GM12872 (cell line): ENCODE measurements around the gene CEP83.

Source experiments
- TF ChIP-seq, protein P1 (sequence below): IDR thresholded peaks from 3 replicates; pipeline ENCODE4 v1.5.1; 2011; ENCODE audit warnings: low read depth, mild to moderate bottlenecking, low read length, moderate library complexity; ENCODE audit not compliant: insufficient read depth

The CEP83 gene

DNA sequence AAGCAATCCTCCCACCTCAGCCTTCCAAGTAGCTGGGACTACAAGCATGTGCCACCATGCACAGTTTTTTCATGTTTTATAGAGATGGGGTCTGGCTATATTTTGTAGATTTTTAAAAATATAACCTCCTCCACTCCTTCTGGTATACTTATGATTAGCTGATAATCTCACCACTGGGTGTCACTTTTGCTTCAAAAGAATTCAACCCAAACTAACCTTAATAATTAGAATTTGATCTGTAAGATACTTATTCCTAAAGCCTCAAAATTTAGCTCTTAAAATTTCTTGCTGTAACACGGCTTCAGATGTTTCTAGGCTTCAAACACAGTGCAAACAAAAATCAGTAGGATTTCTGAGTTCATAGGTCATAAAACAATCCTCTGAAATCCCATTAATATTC, 130.3 kb downstream of the CEP83 start:
- TF ChIP-seq, protein P1, sequence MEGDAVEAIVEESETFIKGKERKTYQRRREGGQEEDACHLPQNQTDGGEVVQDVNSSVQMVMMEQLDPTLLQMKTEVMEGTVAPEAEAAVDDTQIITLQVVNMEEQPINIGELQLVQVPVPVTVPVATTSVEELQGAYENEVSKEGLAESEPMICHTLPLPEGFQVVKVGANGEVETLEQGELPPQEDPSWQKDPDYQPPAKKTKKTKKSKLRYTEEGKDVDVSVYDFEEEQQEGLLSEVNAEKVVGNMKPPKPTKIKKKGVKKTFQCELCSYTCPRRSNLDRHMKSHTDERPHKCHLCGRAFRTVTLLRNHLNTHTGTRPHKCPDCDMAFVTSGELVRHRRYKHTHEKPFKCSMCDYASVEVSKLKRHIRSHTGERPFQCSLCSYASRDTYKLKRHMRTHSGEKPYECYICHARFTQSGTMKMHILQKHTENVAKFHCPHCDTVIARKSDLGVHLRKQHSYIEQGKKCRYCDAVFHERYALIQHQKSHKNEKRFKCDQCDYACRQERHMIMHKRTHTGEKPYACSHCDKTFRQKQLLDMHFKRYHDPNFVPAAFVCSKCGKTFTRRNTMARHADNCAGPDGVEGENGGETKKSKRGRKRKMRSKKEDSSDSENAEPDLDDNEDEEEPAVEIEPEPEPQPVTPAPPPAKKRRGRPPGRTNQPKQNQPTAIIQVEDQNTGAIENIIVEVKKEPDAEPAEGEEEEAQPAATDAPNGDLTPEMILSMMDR, result no peak

DNA sequence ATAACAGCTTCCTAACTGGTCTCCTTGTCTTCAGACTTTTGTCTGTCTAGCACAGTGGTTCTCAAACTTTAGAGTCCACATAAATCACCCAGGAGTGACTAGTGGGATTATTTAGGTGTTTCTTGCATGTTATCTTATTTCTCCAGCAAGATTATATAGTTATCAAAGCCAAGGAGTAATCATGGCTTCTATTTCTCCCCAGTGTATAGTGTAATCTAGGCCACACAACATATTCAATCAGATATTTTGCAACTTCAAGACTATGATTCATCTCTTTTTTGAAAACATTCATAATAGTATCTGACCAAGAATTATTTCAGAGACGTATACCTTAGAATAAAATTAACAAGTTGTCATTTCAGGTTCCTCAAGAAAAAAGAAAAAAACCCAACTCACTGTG, 131.9 kb downstream of the CEP83 start:
- TF ChIP-seq, protein P1, result no peak

DNA sequence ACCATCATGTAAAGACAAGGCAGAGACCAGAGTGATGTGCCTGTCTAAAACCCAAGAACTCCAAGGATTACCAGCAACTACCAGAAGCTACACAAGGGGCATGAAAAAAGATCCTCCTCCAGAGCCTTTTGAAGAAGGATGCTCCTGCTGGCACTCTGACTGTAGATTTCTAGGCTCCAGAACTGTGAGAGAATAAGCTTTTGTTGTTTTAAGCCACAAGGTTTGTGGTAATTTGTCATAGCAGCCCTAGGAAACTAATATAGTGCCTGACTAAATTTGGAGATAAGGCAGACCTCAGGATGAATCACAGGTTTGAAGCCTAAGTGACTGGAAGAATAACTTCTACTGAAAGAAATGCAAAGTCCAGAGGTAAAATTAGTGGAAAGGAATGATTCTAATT, 132.9 kb downstream of the CEP83 start:
- TF ChIP-seq, protein P1, result no peak

DNA sequence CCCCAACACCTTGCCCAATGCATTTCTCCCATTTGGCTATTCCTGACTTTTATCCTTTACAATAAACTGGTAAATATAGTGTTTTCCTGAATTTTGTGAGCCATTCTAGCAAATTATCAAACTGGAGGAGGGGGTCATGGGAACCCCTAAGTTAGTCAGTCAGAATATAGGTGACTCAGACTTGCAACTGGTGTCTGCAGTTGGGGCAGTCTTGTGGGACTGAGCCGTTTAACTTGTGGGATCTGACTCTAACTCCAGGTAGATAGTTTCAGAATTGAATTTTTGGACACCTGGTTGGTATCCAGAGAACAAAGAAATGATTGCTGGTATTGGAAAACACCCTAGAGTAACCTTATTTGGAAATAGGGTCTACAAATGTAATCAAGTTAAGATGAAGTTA, 133.4 kb downstream of the CEP83 start:
- TF ChIP-seq, protein P1, result no peak

DNA sequence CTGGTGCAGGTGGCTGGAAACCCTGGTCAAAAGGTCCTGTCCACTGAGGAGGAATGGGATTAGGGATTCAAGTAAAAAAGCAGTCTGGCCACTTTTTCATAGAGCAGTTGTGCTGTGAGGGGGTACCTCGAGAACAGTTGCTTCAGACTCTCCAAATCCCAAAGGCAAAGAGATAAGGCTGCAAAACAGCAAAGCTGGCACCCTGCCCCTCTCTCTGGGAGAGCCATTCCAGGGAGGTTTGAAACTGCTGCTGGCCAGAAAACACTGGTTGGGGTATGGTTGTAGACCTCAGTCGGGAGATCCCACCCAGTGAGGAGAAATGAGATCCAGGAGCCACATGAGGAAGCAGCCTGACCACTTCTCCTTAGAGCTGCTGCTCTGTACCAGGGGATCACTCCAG, 137.3 kb downstream of the CEP83 start:
- TF ChIP-seq, protein P1, result no peak

DNA sequence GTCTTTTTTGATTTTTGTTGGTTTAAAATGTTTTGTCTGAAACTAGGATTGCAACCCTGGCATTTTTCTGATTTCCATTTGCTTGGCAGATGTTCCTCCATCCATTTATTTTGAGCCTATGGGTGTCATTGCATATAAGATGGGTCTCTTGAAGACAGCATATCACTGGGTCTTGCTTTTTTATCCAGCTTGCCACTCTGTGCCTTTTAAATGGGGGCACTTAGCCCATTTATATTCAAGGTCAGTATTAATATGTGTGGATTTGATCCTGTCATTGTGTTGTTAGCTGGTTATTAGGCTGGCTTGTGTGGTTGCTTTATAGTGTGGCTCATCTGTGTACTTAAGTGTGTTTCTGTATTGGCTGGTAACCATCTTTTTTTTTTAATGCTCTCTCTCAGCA, 139.6 kb downstream of the CEP83 start:
- TF ChIP-seq, protein P1, result no peak

DNA sequence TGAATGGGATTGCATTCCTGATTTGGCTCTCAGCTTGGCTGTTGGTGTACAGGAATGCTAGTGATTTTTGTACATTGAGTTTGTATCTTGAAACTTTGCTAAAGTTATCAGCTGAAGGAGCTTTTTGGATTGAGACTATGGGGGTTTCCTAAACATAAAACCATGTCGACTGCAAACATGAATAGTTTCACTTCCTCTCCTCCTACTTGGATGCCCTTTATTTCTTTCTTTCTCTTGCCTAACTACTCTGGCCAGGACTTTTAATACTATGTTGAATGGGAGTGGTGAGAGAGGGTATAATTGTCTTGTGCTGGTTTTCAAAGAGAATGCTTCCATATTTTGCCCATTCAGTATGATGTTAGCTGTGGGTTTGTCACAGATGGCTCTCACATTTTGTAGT, 141.5 kb downstream of the CEP83 start:
- TF ChIP-seq, protein P1, result no peak

DNA sequence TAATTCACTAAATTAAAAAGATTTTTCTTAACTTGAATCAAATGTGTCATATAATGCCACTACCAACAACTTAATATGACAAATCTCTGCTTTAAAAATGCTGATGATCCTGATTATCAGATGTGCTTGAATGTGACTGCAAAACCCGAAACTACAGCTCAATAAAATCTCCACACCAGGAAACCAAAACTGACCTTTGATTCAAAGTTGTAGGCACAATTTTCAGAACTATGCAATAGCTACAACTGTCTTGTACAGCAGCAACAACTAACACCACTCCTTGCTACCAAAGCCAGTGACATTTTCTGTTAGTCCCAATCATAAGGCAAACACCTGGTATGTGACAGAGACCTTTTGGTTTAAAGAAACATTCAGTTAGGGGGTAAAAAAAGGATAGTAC, 147.3 kb downstream of the CEP83 start:
- TF ChIP-seq, protein P1, result no peak
